ENCODE data around the gene GLRX.

GRCh38 chr5:95825495-95825894 is 3.0 kb upstream of the GLRX start:
- no peak for TF ChIP-seq CTCF (conservative IDR thresholded peaks at IDR 0.05 in 1 of 2, IDR thresholded peaks at IDR 0.05 in 1 of 2; ENCODE audit: extremely low read depth in 1 of 2, insufficient read depth in 1 of 2, low read depth in 1 of 2, low read length in 2 of 2)
- TF ChIP-seq EZH2 (IDR thresholded peaks at IDR 0.05; ENCODE audit: borderline replicate concordance, low read length) = no peak
